MM.1S (cell line): Measurements from ENCODE around the gene AOC3.

Source experiments
- EZH2phosphoT487 ChIP-seq: fragments of 300-600 bp; sonication (generic); IDR thresholded peaks from 2 replicates; pipeline ENCODE4 v1.6.1; 2018; ENCODE audit warnings: antibody characterized with exemption, low read length
- TF ChIP-seq, protein P1 (sequence below): fragments of 300-600 bp; sonication (generic); IDR thresholded peaks from 2 replicates; pipeline ENCODE4 v1.5.1; 2016; ENCODE audit warnings: antibody characterized with exemption, low read length, mixed read lengths

DNA sequence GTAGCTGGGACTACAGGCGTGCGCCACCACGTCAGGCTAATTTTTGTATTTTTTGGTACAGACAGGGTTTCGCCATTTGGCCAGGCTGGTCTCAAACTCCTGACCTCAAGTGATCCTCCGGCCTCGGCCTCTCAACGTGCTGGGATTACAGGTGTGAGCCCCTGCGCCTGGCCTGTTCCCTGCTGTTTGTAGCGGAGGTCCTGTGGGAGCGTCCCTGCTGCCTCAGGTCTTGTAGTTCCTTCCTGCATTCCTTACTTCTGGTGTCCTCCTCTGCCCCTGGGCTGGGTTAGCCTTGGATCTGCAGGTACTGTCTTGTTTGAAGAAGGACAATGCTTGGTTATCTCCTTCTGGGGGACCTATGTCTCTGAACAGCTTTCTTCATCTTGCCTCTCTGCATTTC is 26.0 kb downstream of the AOC3 start:
- TF ChIP-seq, protein P1, sequence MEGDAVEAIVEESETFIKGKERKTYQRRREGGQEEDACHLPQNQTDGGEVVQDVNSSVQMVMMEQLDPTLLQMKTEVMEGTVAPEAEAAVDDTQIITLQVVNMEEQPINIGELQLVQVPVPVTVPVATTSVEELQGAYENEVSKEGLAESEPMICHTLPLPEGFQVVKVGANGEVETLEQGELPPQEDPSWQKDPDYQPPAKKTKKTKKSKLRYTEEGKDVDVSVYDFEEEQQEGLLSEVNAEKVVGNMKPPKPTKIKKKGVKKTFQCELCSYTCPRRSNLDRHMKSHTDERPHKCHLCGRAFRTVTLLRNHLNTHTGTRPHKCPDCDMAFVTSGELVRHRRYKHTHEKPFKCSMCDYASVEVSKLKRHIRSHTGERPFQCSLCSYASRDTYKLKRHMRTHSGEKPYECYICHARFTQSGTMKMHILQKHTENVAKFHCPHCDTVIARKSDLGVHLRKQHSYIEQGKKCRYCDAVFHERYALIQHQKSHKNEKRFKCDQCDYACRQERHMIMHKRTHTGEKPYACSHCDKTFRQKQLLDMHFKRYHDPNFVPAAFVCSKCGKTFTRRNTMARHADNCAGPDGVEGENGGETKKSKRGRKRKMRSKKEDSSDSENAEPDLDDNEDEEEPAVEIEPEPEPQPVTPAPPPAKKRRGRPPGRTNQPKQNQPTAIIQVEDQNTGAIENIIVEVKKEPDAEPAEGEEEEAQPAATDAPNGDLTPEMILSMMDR: no peak
- TF ChIP-seq EZH2phosphoT487: no peak
